ENCODE measurements around the gene MTCL1. TPM values are rescaled to one million over a fixed set of nuclear protein-coding genes. Genes with fewer than 3 reads are reported as not detected.

Gene MTCL1

GRCh38 chr18:8874872-8875271 lies 169.5 kb downstream of the MTCL1 start:
- Histone ChIP-seq H2BK15ac (replicated peaks; ENCODE audit: low read depth) (no peak overlapping the region), H4K5ac (ENCODE audit: low read length) (no peak overlapping the region), H3K27me3 (ENCODE audit: insufficient read depth, low read length, poor library complexity) (no peaks in the 10 kb centered on the region), H3K4me3 (ENCODE audit: low read length) (no peak overlapping the region), H3K18ac (ENCODE audit: low read length) (no peak overlapping the region), H3K79me1 (ENCODE audit: low read length) (no peaks in the 10 kb centered on the region), H3K4me1 (ENCODE audit: control insufficient read depth, low read depth, low read length) (no peaks in the 10 kb centered on the region), H3K56ac (ENCODE audit: low read length) (no peak overlapping the region), H3K9ac (ENCODE audit: low read length) (no peak overlapping the region), H3K27ac (ENCODE audit: low read depth, low read length) (no peak overlapping the region), H3K23ac (ENCODE audit: low read length) (no peak overlapping the region), H4K8ac (ENCODE audit: low read depth, low read length) (no peak overlapping the region), H2AK5ac (ENCODE audit: low read length) (no peak overlapping the region), H2BK120ac (ENCODE audit: low read depth, low read length) (no peak overlapping the region), H3K4me2 (ENCODE audit: low read length) (no peak overlapping the region), H2BK5ac (ENCODE audit: low read length) (no peak overlapping the region), H3K79me2 (ENCODE audit: control insufficient read depth, insufficient read depth, low read length) (no peaks in the 10 kb centered on the region), H3K4ac (ENCODE audit: low read depth, low read length) (no peak overlapping the region), H3K36me3 (ENCODE audit: control insufficient read depth, insufficient read depth, low read length) (no peaks in the 10 kb centered on the region)
- DNase-seq: no peak
- WGBS (ENCODE audit: extremely low coverage, insufficient coverage, low lambda C conversion rate): no CpG with 5 or more reads among the region's 7 CpGs

- no peak overlapping the region for H2BK15ac ChIP-seq (replicated peaks; ENCODE audit: low read depth)
- H3K4ac ChIP-seq (ENCODE audit: low read depth, low read length): no peak overlapping the region
- no peak overlapping the region for H3K9ac ChIP-seq (ENCODE audit: low read length)
- no peaks in the 10 kb centered on the region for H3K36me3 ChIP-seq (ENCODE audit: control insufficient read depth, insufficient read depth, low read length)
- DNase-seq: no peak
- H2BK120ac ChIP-seq (ENCODE audit: low read depth, low read length): no peak overlapping the region
- H3K18ac ChIP-seq (ENCODE audit: low read length): no peak overlapping the region
- H3K23ac ChIP-seq (ENCODE audit: low read length): no peak overlapping the region
- H3K4me1 ChIP-seq (ENCODE audit: control insufficient read depth, low read depth, low read length): no peaks in the 10 kb centered on the region
- H3K79me2 ChIP-seq (ENCODE audit: control insufficient read depth, insufficient read depth, low read length): no peaks in the 10 kb centered on the region
- no peak overlapping the region for H3K4me2 ChIP-seq (ENCODE audit: low read length)
- H3K4me3 ChIP-seq (ENCODE audit: low read length): no peak overlapping the region
- no peak overlapping the region for H4K8ac ChIP-seq (ENCODE audit: low read depth, low read length)
- H3K27ac ChIP-seq (ENCODE audit: low read depth, low read length): no peak overlapping the region
- H4K5ac ChIP-seq (ENCODE audit: low read length): no peak overlapping the region
- no peak overlapping the region for H2AK5ac ChIP-seq (ENCODE audit: low read length)
- no peaks in the 10 kb centered on the region for H3K27me3 ChIP-seq (ENCODE audit: insufficient read depth, low read length, poor library complexity)
- no peak overlapping the region for H2BK5ac ChIP-seq (ENCODE audit: low read length)
- H3K79me1 ChIP-seq (ENCODE audit: low read length): no peaks in the 10 kb centered on the region
- no CpG with 5 or more reads among the region's 5 CpGs for WGBS (ENCODE audit: extremely low coverage, insufficient coverage, low lambda C conversion rate)
- no peak overlapping the region for H3K56ac ChIP-seq (ENCODE audit: low read length)
These were observed 171.5 kb downstream of the MTCL1 start for GRCh38 chr18:8876887-8877286.

GRCh38 chr18:8881103-8881502 lies 175.7 kb downstream of the MTCL1 start:
- Histone ChIP-seq H3K79me1 (ENCODE audit: low read length) (no peaks in the 10 kb centered on the region), H2AK5ac (ENCODE audit: low read length) (no peak overlapping the region), H3K56ac (ENCODE audit: low read length) (peak overlapping the region; percentile 31), H3K4me3 (ENCODE audit: low read length) (no peak overlapping the region), H2BK15ac (replicated peaks; ENCODE audit: low read depth) (no peak overlapping the region), H3K9ac (ENCODE audit: low read length) (no peak overlapping the region), H3K18ac (ENCODE audit: low read length) (no peak overlapping the region), H3K23ac (ENCODE audit: low read length) (no peak overlapping the region), H2BK120ac (ENCODE audit: low read depth, low read length) (no peak overlapping the region), H3K79me2 (ENCODE audit: control insufficient read depth, insufficient read depth, low read length) (no peaks in the 10 kb centered on the region), H3K27me3 (ENCODE audit: insufficient read depth, low read length, poor library complexity) (no peaks in the 10 kb centered on the region), H3K27ac (ENCODE audit: low read depth, low read length) (no peak overlapping the region), H3K4me2 (ENCODE audit: low read length) (no peak overlapping the region), H3K36me3 (ENCODE audit: control insufficient read depth, insufficient read depth, low read length) (no peaks in the 10 kb centered on the region), H4K5ac (ENCODE audit: low read length) (no peak overlapping the region), H3K4me1 (ENCODE audit: control insufficient read depth, low read depth, low read length) (no peaks in the 10 kb centered on the region), H4K8ac (ENCODE audit: low read depth, low read length) (no peak overlapping the region), H2BK5ac (ENCODE audit: low read length) (peak overlapping the region; percentile 51), H3K4ac (ENCODE audit: low read depth, low read length) (no peak overlapping the region)
- no CpG with 5 or more reads among the region's 1 CpG for WGBS (ENCODE audit: extremely low coverage, insufficient coverage, low lambda C conversion rate)
- no peak for DNase-seq

Small RNA genes lying within 50 kb of the gene (small RNA-seq; reads per million reads assigned to genes)
- gene RF00019 (ENCODE audit: insufficient read depth): not detected

Data from mesendoderm (in vitro differentiated cells).